K562 (cell line): ENCODE measurements around the gene TMEM248. TPM values are rescaled to one million over a fixed set of nuclear protein-coding genes. Genes with fewer than 3 reads are reported as not detected.
A peak's percentile ranks its signal among the peaks of the same experiment; 100 is the strongest.

Experiments
- ARID4B ChIP-seq: sonication (generic); formaldehyde crosslinking; IDR thresholded peaks from 2 replicates; pipeline ENCODE4 v1.8.0; 2022; ENCODE audit warnings: mild to moderate bottlenecking, missing genetic modification reagents
- HDAC1 ChIP-seq, 2 experiments: fragments of 450-650 bp; IDR thresholded peaks; 2 replicates each; pipeline ENCODE4 v1.6.1; 2016 to 2017; ENCODE audit warnings: inconsistent platforms in 1 of 2, mild to moderate bottlenecking in 1 of 2, moderate library complexity in 1 of 2
- PHF21A ChIP-seq: fragments of 450-650 bp; IDR thresholded peaks from 2 replicates; pipeline ENCODE4 v1.6.1; 2017; ENCODE audit warnings: low read depth, borderline replicate concordance
- RUNX1 ChIP-seq: sonication (generic); IDR thresholded peaks from 2 replicates; pipeline ENCODE4 v1.6.1; 2016; ENCODE audit warnings: antibody characterized with exemption, low read depth
- ZNF274 ChIP-seq: IDR thresholded peaks from 2 replicates; pipeline ENCODE4 v1.6.1; 2011; ENCODE audit warnings: low read depth, mild to moderate bottlenecking, low read length, moderate library complexity, borderline replicate concordance
- ZNF407 ChIP-seq: fragments of 450-650 bp; IDR thresholded peaks from 2 replicates; pipeline ENCODE4 v1.6.1; 2016; ENCODE audit warnings: low read depth
- ZNF668 ChIP-seq: fragments of 250-450 bp; sonication (Bioruptor Pico); IDR thresholded peaks from 2 replicates; pipeline ENCODE4 v1.8.0; 2022; ENCODE audit warnings: mild to moderate bottlenecking, inconsistent platforms
- polyA plus RNA-seq, 8 experiments: library from polyadenylated mRNA; depleted of rRNA in 4 of 8; stranded (reverse) in 5 of 8; unstranded in 3 of 8; fragments of >200 nt; fragmentation: Nextera tagmentation in 2 of 8; fragmentation: Illumina TruSeq in 1 of 8; extraction: Ambion mirVana in 2 of 8; extraction: Trizol in 1 of 8; gene quantifications; 2 replicates each; pipeline versions ENCODE4 v1.2.1 to v1.2.3, GENCODE V29; 2011 to 2014; ENCODE audit warnings: inconsistent platforms in 1 of 8, missing spikeins in 1 of 8
- total RNA-seq, 7 experiments: library from RNA; depleted of rRNA in 6 of 7; stranded (reverse); fragments of >200 nt in 6 of 7; fragmentation: Illumina TruSeq in 2 of 7; extraction: Trizol in 2 of 7; gene quantifications; 2 replicates each; pipeline versions ENCODE4 v1.2.1 to v1.2.3, GENCODE V29; 2011 to 2021; ENCODE audit warnings: low replicate concordance in 1 of 7
- TF ChIP-seq, protein P1 (sequence below): fragments of 250-450 bp; sonication (Bioruptor Pico); IDR thresholded peaks from 2 replicates; pipeline ENCODE4 v1.6.1; 2021; ENCODE audit warnings: mild to moderate bottlenecking
- TF ChIP-seq, protein P2 (sequence below), 2 experiments: fragments of 450-650 bp; IDR thresholded peaks; 2 replicates each; pipeline ENCODE4 v1.6.1; 2018; ENCODE audit warnings: mild to moderate bottlenecking in 2 of 2, low read depth in 1 of 2; ENCODE audit not compliant: partially characterized antibody in 2 of 2

Gene TMEM248
- total and polyA plus RNA-seq, 9 of the 15 experiments (the other 6 are each of a cell fraction or from before 2014, with no cell fraction given) = 6.3 to 132 (median 64.4) TPM

DNA sequence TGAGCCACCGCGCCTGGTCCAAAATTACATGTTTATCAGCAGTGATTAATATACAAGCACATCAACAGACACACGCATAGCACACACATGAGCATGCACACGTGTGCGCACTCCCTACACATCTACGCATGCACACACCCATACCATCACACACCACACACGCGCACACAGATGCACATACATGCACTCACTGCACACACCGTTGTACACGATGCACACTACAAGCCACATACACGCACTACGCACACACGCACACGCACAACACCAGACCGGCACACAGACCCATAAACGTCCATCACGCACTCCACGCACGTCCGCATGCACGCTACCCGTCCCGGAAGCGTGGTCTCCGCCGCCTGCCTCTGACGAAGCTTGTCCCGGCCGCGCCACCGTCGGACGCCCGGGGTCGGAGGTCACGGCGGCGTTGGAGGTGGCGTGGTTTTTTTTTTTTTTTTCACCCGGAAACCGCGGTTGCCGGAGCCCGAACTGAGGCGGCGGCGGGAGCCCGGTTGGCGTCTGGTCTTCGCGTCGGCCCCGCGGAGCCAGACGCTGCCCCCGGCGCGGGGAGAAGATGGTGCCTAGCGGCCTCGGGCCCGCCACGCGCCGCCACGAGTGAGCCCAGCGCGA lies at the start of gene TMEM248 (continued):
- TF ChIP-seq ZNF407 (peak; percentile 100), PHF21A (peak; percentile 65; the same call in 1 of the 2 replicates), ZNF274 (no peak), ZNF668 (CRISPR knock-in tag) (no peak), RUNX1 (no peak; the same call in 1 of the 2 replicates), ARID4B (CRISPR knock-in tag) (peak; percentile 97), HDAC1 (IDR thresholded peaks at IDR 0.05) (peak; percentile 68 to 100; a peak in 3 of 4 replicates)
- TF ChIP-seq, protein P1, sequence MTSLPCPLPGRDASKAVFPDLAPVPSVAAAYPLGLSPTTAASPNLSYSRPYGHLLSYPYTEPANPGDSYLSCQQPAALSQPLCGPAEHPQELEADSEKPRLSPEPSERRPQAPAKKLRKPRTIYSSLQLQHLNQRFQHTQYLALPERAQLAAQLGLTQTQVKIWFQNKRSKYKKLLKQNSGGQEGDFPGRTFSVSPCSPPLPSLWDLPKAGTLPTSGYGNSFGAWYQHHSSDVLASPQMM (CRISPR knock-in tag) = no peak
- TF ChIP-seq, protein P2, sequence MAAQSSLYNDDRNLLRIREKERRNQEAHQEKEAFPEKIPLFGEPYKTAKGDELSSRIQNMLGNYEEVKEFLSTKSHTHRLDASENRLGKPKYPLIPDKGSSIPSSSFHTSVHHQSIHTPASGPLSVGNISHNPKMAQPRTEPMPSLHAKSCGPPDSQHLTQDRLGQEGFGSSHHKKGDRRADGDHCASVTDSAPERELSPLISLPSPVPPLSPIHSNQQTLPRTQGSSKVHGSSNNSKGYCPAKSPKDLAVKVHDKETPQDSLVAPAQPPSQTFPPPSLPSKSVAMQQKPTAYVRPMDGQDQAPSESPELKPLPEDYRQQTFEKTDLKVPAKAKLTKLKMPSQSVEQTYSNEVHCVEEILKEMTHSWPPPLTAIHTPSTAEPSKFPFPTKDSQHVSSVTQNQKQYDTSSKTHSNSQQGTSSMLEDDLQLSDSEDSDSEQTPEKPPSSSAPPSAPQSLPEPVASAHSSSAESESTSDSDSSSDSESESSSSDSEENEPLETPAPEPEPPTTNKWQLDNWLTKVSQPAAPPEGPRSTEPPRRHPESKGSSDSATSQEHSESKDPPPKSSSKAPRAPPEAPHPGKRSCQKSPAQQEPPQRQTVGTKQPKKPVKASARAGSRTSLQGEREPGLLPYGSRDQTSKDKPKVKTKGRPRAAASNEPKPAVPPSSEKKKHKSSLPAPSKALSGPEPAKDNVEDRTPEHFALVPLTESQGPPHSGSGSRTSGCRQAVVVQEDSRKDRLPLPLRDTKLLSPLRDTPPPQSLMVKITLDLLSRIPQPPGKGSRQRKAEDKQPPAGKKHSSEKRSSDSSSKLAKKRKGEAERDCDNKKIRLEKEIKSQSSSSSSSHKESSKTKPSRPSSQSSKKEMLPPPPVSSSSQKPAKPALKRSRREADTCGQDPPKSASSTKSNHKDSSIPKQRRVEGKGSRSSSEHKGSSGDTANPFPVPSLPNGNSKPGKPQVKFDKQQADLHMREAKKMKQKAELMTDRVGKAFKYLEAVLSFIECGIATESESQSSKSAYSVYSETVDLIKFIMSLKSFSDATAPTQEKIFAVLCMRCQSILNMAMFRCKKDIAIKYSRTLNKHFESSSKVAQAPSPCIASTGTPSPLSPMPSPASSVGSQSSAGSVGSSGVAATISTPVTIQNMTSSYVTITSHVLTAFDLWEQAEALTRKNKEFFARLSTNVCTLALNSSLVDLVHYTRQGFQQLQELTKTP (IDR thresholded peaks at IDR 0.05; ENCODE audit: low read depth in 1 of 2, partially characterized antibody in 2 of 2) = peak; percentile 58 to 97
